Endothelial cell of umbilical vein (primary cell): ENCODE results near the gene TNFSF9. TPM values are rescaled to one million over a fixed set of nuclear protein-coding genes. Genes with fewer than 3 reads are reported as not detected.
A peak's percentile ranks its signal among the peaks of the same experiment; 100 is the strongest.

Experiments
- BruUV-seq: library from RNA; stranded (reverse); fragments of 400-500 nt; replicated peaks from 2 replicates; lab custom pipeline; 2021; lab: Mats Ljungman, UMichigan
- CTCF ChIA-PET: fragments of 300-600, 350-600 bp; sonication (Branson Sonifier 250); formaldehyde crosslinking; loops from one replicate; lab custom pipeline; 2021; ENCODE audit warnings: antibody characterized with exemption, inconsistent platforms; lab: Charles Lee
- POLR2A ChIA-PET: fragments of 300-600, 350-600 bp; sonication (Branson Sonifier 250); formaldehyde crosslinking; loops from one replicate; lab custom pipeline; 2021; ENCODE audit warnings: antibody characterized with exemption, inconsistent platforms; lab: Charles Lee
- DNase-seq: peaks from one replicate; pipeline ENCODE4 v3.0.0-alpha.2; 2011; ENCODE audit warnings: low read depth, low spot score
- FAIRE-seq: peaks from 2 replicates; lab custom pipeline; 2011; peaks lifted over from hg19 to GRCh38; lab: Jason Lieb, UNC
- H2AFZ ChIP-seq: 2 replicates; pipeline ENCODE4 v1.6.0; 2012; ENCODE audit warnings: low read depth, low read length, control low read depth, inconsistent platforms
- H3K27ac ChIP-seq: 2 replicates; pipeline ENCODE4 v1.5.1; 2011; ENCODE audit warnings: low read depth, mild to moderate bottlenecking, control low read depth, low read length, moderate library complexity; ENCODE audit not compliant: insufficient read depth
- H3K27me3 ChIP-seq, 2 experiments: 2 replicates each; pipeline versions ENCODE4 v1.6.0 to v1.6.1; 2011; ENCODE audit warnings: low read length in 2 of 2, mixed read lengths in 1 of 2; ENCODE audit not compliant: control insufficient read depth in 2 of 2, insufficient read depth in 2 of 2
- H3K36me3 ChIP-seq, 2 experiments: 2 replicates in 1 of 2; 3 replicates in 1 of 2; pipeline ENCODE4 v1.5.1; 2011; ENCODE audit warnings: low read length in 2 of 2, mild to moderate bottlenecking in 1 of 2, moderate library complexity in 1 of 2; ENCODE audit not compliant: control insufficient read depth in 2 of 2, insufficient read depth in 2 of 2; ENCODE audit errors: extremely low read depth in 1 of 2
- H3K4me1 ChIP-seq: 3 replicates; pipeline ENCODE4 v1.5.1; 2011; ENCODE audit warnings: mild to moderate bottlenecking, low read length; ENCODE audit not compliant: control insufficient read depth, insufficient read depth; ENCODE audit errors: extremely low read depth
- H3K4me2 ChIP-seq: 2 replicates; pipeline ENCODE4 v1.6.1; 2011; ENCODE audit warnings: low read length, control low read depth, mixed read lengths; ENCODE audit not compliant: insufficient read depth
- H3K4me3 ChIP-seq, 3 experiments: fragments of 200-600 bp in 1 of 3; sonication (generic), shearing (Covaris generic) in 1 of 3; replicated peaks in 1 of 3; 2 replicates each; pipeline ENCODE4 v1.5.1; 2011 to 2016; ENCODE audit warnings: control low read depth in 3 of 3, low read length in 3 of 3, mild to moderate bottlenecking in 2 of 3, inconsistent platforms in 1 of 3, low read depth in 1 of 3, moderate library complexity in 1 of 3; ENCODE audit not compliant: insufficient read depth in 1 of 3
- H3K79me2 ChIP-seq: 2 replicates; pipeline ENCODE4 v1.6.0; 2012; ENCODE audit warnings: low read length, inconsistent platforms; ENCODE audit not compliant: control insufficient read depth, insufficient read depth
- H3K9ac ChIP-seq: replicated peaks from 2 replicates; pipeline ENCODE3; 2011; ENCODE audit warnings: low read length, control low read depth; ENCODE audit not compliant: insufficient read depth; ENCODE audit errors: extremely low read depth
- H3K9me1 ChIP-seq: replicated peaks from 3 replicates; pipeline ENCODE4 v1.6.0; 2011; ENCODE audit warnings: mild to moderate bottlenecking, low read length; ENCODE audit not compliant: control insufficient read depth, insufficient read depth; ENCODE audit errors: extremely low read depth
- H3K9me3 ChIP-seq: replicated peaks from 2 replicates; pipeline ENCODE4 v1.5.1; 2012; ENCODE audit warnings: low read length, inconsistent platforms; ENCODE audit not compliant: control insufficient read depth, insufficient read depth
- H4K20me1 ChIP-seq: replicated peaks from 2 replicates; pipeline ENCODE3; 2011; ENCODE audit warnings: mild to moderate bottlenecking, low read length; ENCODE audit not compliant: control insufficient read depth, insufficient read depth; ENCODE audit errors: extremely low read depth
- EZH2 ChIP-seq: IDR thresholded peaks from 2 replicates; pipeline ENCODE4 v1.6.1; 2012; ENCODE audit warnings: borderline replicate concordance, low read depth, mild to moderate bottlenecking, moderate library complexity, low read length, inconsistent platforms; ENCODE audit not compliant: severe bottlenecking
- FOS ChIP-seq: IDR thresholded peaks from 2 replicates; pipeline ENCODE4 v1.6.1; 2011; ENCODE audit warnings: mild to moderate bottlenecking, low read length, moderate library complexity, borderline replicate concordance; ENCODE audit not compliant: insufficient read depth
- GATA2 ChIP-seq: IDR thresholded peaks from 2 replicates; pipeline ENCODE4 v1.7.0; 2011; ENCODE audit warnings: low read depth, mild to moderate bottlenecking, moderate library complexity, mixed read lengths, low read length; ENCODE audit not compliant: insufficient read length, insufficient read depth
- JUN ChIP-seq: IDR thresholded peaks from 2 replicates; pipeline ENCODE4 v1.6.1; 2011; ENCODE audit warnings: borderline replicate concordance, low read depth; ENCODE audit not compliant: insufficient read length, insufficient read depth
- MYC ChIP-seq: IDR thresholded peaks from one replicate; pipeline ENCODE4 v1.6.1; 2011; ENCODE audit warnings: mild to moderate bottlenecking, low read depth, low read length
- POLR2A ChIP-seq: IDR thresholded peaks from 2 replicates; pipeline ENCODE4 v1.6.1; 2012; ENCODE audit warnings: low read depth, mild to moderate bottlenecking, control low read depth, low read length
- POLR2AphosphoS5 ChIP-seq: IDR thresholded peaks from 2 replicates; pipeline ENCODE4 v1.6.1; 2012; ENCODE audit warnings: low read depth, mild to moderate bottlenecking, control low read depth, low read length, moderate library complexity; ENCODE audit not compliant: insufficient read depth
- dilution Hi-C: fragments of 300-500 bp; cut with MboI; formaldehyde crosslinking; loops from one replicate; pipeline ENCODE4 v1.15.0; 2019; ENCODE audit warnings: low sequenced_read_pairs; ENCODE audit not compliant: extremely low pct_ligation_motif_present
- intact Hi-C: fragments of 100-400 bp; cut with micrococcal nuclease; formaldehyde crosslinking; loops from one replicate; pipeline ENCODE4 v1.10.0; 2022
- polyA plus RNA-seq, 4 experiments: library from polyadenylated mRNA; depleted of rRNA in 3 of 4; stranded (reverse) in 3 of 4; unstranded in 1 of 4; fragments of >200 nt; gene quantifications; 2 replicates each; pipeline versions ENCODE4 v1.2.1 to v1.2.3, GENCODE V29; 2011 to 2012; ENCODE audit warnings: missing spikeins in 1 of 4
- total RNA-seq: library from RNA; stranded (reverse); gene quantifications from 2 replicates; pipeline ENCODE4 v1.2.3, GENCODE V29; 2021
- TF ChIP-seq, protein P1 (sequence below): IDR thresholded peaks from 2 replicates; pipeline ENCODE4 v1.6.1; 2011; ENCODE audit not compliant: insufficient read depth, insufficient read length
- TF ChIP-seq, protein P2 (sequence below), 2 donors: IDR thresholded peaks; 1 replicate in 1 of 2; 2 replicates in 1 of 2; pipeline ENCODE4 v1.5.1; 2011; ENCODE audit warnings: low read length in 2 of 2, mild to moderate bottlenecking in 2 of 2, moderate library complexity in 2 of 2, control low read depth in 1 of 2, inconsistent platforms in 1 of 2, low read depth in 1 of 2; ENCODE audit not compliant: insufficient read depth in 1 of 2; ENCODE audit errors: extremely low read depth in 1 of 2

TNFSF9 gene
- total and polyA plus RNA-seq, 2 donors (not counting 3 experiments of a cell fraction or from before 2014, with no cell fraction given): 0.52 to 0.53 TPM

DNA sequence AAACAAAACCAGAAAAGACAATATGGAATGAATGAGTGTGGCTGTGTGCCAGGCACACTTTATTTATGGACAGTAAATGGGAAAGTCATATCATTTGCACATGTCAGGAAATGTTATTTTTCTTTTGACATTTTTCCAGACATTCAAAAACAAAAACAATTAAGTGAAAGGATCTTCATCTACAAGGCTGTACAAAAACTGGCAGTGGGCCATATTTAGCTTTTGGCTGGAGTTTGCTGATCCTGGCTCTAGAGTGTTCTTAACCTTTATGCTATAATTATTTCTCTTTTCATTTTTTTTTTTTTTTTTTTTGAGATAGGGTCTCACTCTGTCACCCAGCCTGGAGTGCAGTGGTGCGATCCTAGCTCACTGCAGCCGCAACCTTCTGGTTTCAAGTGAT is 6.5 kb upstream of the TNFSF9 start:
- ChIA-PET CTCF (interaction anchor here (1.2 to 1.6 kb wide), 2 partner anchors 8 to 339 kb away, joined by 4 read pairs; no protein-coding TSS in a partner anchor), POLR2A (interaction anchor here (0.6 kb wide), 1 partner anchor 11 kb away, joined by 4 read pairs; no protein-coding TSS in a partner anchor)
- Histone ChIP-seq H4K20me1 (no peaks in the 10 kb centered on the region), H3K4me1 (no peaks in the 10 kb centered on the region), H3K27ac (no peak overlapping the region), H3K27me3 (no peaks in the 10 kb centered on the region), H3K4me2 (no peak overlapping the region), H3K9ac (no peak overlapping the region), H2AFZ (no peak overlapping the region), H3K36me3 (no peaks in the 10 kb centered on the region), H3K9me1 (no peaks in the 10 kb centered on the region), H3K79me2 (no peaks in the 10 kb centered on the region), H3K9me3 (no peaks in the 10 kb centered on the region), H3K4me3 (no peak overlapping the region)
- TF ChIP-seq POLR2AphosphoS5 (no peak), FOS (no peak), MYC (no peak), GATA2 (no peak), JUN (no peak), EZH2 (no peak), POLR2A (no peak)
- TF ChIP-seq, protein P1, sequence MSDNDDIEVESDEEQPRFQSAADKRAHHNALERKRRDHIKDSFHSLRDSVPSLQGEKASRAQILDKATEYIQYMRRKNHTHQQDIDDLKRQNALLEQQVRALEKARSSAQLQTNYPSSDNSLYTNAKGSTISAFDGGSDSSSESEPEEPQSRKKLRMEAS: no peak
- TF ChIP-seq, protein P2, sequence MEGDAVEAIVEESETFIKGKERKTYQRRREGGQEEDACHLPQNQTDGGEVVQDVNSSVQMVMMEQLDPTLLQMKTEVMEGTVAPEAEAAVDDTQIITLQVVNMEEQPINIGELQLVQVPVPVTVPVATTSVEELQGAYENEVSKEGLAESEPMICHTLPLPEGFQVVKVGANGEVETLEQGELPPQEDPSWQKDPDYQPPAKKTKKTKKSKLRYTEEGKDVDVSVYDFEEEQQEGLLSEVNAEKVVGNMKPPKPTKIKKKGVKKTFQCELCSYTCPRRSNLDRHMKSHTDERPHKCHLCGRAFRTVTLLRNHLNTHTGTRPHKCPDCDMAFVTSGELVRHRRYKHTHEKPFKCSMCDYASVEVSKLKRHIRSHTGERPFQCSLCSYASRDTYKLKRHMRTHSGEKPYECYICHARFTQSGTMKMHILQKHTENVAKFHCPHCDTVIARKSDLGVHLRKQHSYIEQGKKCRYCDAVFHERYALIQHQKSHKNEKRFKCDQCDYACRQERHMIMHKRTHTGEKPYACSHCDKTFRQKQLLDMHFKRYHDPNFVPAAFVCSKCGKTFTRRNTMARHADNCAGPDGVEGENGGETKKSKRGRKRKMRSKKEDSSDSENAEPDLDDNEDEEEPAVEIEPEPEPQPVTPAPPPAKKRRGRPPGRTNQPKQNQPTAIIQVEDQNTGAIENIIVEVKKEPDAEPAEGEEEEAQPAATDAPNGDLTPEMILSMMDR (IDR thresholded peaks at IDR 0.05; ENCODE audit: extremely low read depth in 1 of 2, insufficient read depth in 1 of 2, low read depth in 1 of 2, low read length in 2 of 2): no peak
- dilution Hi-C loops: no loop called here
- intact Hi-C loops: no loop called here
- no peak for FAIRE-seq
- BruUV-seq: no TSS peak
- DNase-seq: peak; percentile 56
